PC-3 (cell line): ENCODE results near the gene TRPM2. TPM values are rescaled to one million over a fixed set of nuclear protein-coding genes. Genes with fewer than 3 reads are reported as not detected.

ENCODE experiments used
- ATAC-seq: fragments of 200-7000 bp; cut with Tn5 transposase; 2 replicates; pipeline ENCODE4 v1.9.1; 2020; ENCODE audit warnings: mild to moderate bottlenecking, moderate library complexity
- BruUV-seq: library from RNA; stranded (reverse); fragments of 400-500 nt; replicated peaks from 2 replicates; lab custom pipeline; 2021; lab: Mats Ljungman, UMichigan
- CTCF ChIA-PET: fragments of 300-600 bp; sonication (Branson Sonifier 250); formaldehyde crosslinking; loops from one replicate; lab custom pipeline; 2022; ENCODE audit warnings: antibody characterized with exemption; lab: Charles Lee
- POLR2A ChIA-PET: fragments of 300-600 bp; sonication (Branson Sonifier 250); formaldehyde crosslinking; loops from one replicate; lab custom pipeline; 2022; ENCODE audit warnings: antibody characterized with exemption; ENCODE audit not compliant: unreplicated experiment; lab: Charles Lee
- DNase-seq: peaks from one replicate; pipeline ENCODE4 v3.0.0-alpha.2; 2015
- H2AFZ ChIP-seq: fragments of 300-600 bp; sonication (generic); 2 replicates; pipeline ENCODE4 v1.6.0; 2016; ENCODE audit warnings: antibody characterized with exemption, low read length
- H3F3A ChIP-seq: fragments of 300-600 bp; sonication (generic); one replicate; pipeline ENCODE4 v1.6.0; 2017; ENCODE audit warnings: antibody characterized with exemption, low read length, control low read depth, mild to moderate bottlenecking; ENCODE audit not compliant: unreplicated experiment
- H3K27ac ChIP-seq: fragments of 300-600 bp; sonication (generic); 2 replicates; pipeline ENCODE4 v1.5.1; 2016; ENCODE audit warnings: mild to moderate bottlenecking, low read length
- H3K27me3 ChIP-seq: fragments of 300-600 bp; sonication (generic); 2 replicates; pipeline ENCODE4 v1.6.1; 2016; ENCODE audit warnings: low read length, mixed read lengths
- H3K36me3 ChIP-seq: fragments of 300-600 bp; sonication (generic); 2 replicates; pipeline ENCODE4 v1.6.1; 2016; ENCODE audit warnings: low read depth, mixed run types, low read length, mixed read lengths
- H3K4me1 ChIP-seq: fragments of 300-600 bp; sonication (generic); 2 replicates; pipeline ENCODE4 v1.5.1; 2016; ENCODE audit warnings: low read length; ENCODE audit not compliant: insufficient read depth
- H3K4me2 ChIP-seq: fragments of 300-600 bp; sonication (generic); 2 replicates; pipeline ENCODE4 v1.6.0; 2016; ENCODE audit warnings: low read length
- H3K4me3 ChIP-seq: fragments of 300-600 bp; sonication (generic); 2 replicates; pipeline ENCODE4 v1.5.1; 2016; ENCODE audit warnings: mild to moderate bottlenecking, low read length, mixed read lengths
- H3K79me2 ChIP-seq: fragments of 300-600 bp; sonication (generic); 2 replicates; pipeline ENCODE4 v1.6.1; 2017; ENCODE audit warnings: low read length, mixed read lengths
- H3K9ac ChIP-seq: fragments of 300-600 bp; sonication (generic); 2 replicates; pipeline ENCODE4 v1.6.0; 2016; ENCODE audit warnings: mild to moderate bottlenecking, low read length
- H3K9me2 ChIP-seq: fragments of 300-600 bp; sonication (generic); replicated peaks from 2 replicates; pipeline ENCODE4 v1.6.1; 2016; ENCODE audit warnings: mixed run types, low read length, mixed read lengths
- H3K9me3 ChIP-seq: fragments of 300-600 bp; sonication (generic); 2 replicates; pipeline ENCODE4 v1.6.1; 2016; ENCODE audit warnings: low read length, mixed read lengths
- H4K20me1 ChIP-seq: fragments of 300-600 bp; sonication (generic); 2 replicates; pipeline ENCODE4 v1.6.1; 2016; ENCODE audit warnings: low read length, mixed read lengths
- EZH2 ChIP-seq: fragments of 300-600 bp; sonication (generic); IDR thresholded peaks from one replicate; pipeline ENCODE4 v1.6.1; 2017; ENCODE audit warnings: antibody characterized with exemption, mild to moderate bottlenecking, low read length; ENCODE audit not compliant: unreplicated experiment
- EZH2phosphoT487 ChIP-seq: fragments of 300-600 bp; sonication (generic); IDR thresholded peaks from 2 replicates; pipeline ENCODE4 v1.6.1; 2018; ENCODE audit warnings: mild to moderate bottlenecking, antibody characterized with exemption, low read length, borderline replicate concordance
- intact Hi-C: fragments of 100-400 bp; cut with micrococcal nuclease; formaldehyde crosslinking; loops from 2 replicates; pipeline ENCODE4 v1.9.0; 2023
- total RNA-seq: library from RNA; depleted of rRNA; stranded (reverse); fragments of >200 nt; gene quantifications from 2 replicates; pipeline ENCODE4 v1.2.3, GENCODE V29; 2014
- TF ChIP-seq, protein P1 (sequence below): fragments of 300-600 bp; sonication (generic); conservative IDR thresholded peaks from 2 replicates; pipeline ENCODE4 v1.5.1; 2017; ENCODE audit warnings: antibody characterized with exemption, low read depth, mild to moderate bottlenecking, low read length

TRPM2 gene
- total RNA-seq, 1 experiment from 2014 or later: 50.0 TPM

DNA sequence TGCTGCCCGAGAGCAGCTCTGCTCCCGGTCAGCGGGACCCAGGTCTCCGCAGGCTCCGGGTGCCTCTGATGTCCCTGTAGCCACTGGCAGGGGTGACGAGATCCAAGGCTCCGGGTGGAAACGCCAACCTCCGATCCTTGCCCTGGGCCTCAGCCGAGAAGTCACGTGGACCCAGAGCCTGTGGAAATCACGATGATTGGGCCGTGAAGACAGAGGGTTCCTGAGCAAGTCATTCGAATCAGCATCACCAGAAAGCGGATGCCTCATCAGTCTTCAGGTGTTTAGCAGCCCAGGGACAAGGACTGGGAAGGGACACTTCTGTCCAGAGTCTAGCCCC lies 114.4 kb downstream of the TRPM2 start:
- no peaks in the 10 kb centered on the region for H3K79me2 ChIP-seq
- H3K36me3 ChIP-seq: no peaks in the 10 kb centered on the region
- no peak overlapping the region for H3K4me2 ChIP-seq
- H2AFZ ChIP-seq: no peak overlapping the region
- ChIA-PET POLR2A (no interaction called here), CTCF (no interaction called here)
- no peaks in the 10 kb centered on the region for H3F3A ChIP-seq
- ATAC-seq (no peak), DNase-seq (no peak)
- no peaks in the 10 kb centered on the region for H3K9me3 ChIP-seq
- no peak overlapping the region for H3K9ac ChIP-seq
- H3K4me1 ChIP-seq: no peaks in the 10 kb centered on the region
- H3K4me3 ChIP-seq: no peak overlapping the region
- H4K20me1 ChIP-seq: no peaks in the 10 kb centered on the region
- TF ChIP-seq EZH2 (no peak), EZH2phosphoT487 (no peak)
- TF ChIP-seq, protein P1, sequence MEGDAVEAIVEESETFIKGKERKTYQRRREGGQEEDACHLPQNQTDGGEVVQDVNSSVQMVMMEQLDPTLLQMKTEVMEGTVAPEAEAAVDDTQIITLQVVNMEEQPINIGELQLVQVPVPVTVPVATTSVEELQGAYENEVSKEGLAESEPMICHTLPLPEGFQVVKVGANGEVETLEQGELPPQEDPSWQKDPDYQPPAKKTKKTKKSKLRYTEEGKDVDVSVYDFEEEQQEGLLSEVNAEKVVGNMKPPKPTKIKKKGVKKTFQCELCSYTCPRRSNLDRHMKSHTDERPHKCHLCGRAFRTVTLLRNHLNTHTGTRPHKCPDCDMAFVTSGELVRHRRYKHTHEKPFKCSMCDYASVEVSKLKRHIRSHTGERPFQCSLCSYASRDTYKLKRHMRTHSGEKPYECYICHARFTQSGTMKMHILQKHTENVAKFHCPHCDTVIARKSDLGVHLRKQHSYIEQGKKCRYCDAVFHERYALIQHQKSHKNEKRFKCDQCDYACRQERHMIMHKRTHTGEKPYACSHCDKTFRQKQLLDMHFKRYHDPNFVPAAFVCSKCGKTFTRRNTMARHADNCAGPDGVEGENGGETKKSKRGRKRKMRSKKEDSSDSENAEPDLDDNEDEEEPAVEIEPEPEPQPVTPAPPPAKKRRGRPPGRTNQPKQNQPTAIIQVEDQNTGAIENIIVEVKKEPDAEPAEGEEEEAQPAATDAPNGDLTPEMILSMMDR: no peak
- intact Hi-C loops: no loop called here
- no peak overlapping the region for H3K27ac ChIP-seq
- H3K27me3 ChIP-seq: no peaks in the 10 kb centered on the region; the same call in 1 of the 2 replicates
- BruUV-seq: no TSS peak
- H3K9me2 ChIP-seq: no peaks in the 10 kb centered on the region

DNA sequence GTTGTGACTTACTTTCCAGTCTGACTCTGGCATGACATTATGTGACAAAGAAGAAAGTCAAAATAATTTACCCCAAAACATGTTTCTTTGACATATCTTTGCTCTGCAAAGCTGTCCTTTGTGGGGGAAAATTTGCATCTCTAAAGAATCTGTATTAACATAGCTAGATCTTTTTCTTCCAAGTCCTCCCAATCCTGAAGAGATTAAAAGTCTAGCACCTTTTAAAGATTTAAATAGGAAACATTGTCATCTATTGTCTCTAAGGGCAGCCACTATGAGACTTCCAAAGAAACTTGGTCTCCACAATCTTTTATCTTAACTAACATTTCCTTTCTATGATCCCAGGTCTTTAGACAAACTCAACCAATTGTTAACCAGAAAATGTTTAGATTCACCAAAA lies 117.9 kb downstream of the TRPM2 start:
- Histone ChIP-seq H3K27ac (no peak overlapping the region), H4K20me1 (no peaks in the 10 kb centered on the region), H3K4me1 (no peaks in the 10 kb centered on the region), H3K9ac (no peak overlapping the region), H3K36me3 (no peaks in the 10 kb centered on the region), H3K4me3 (no peak overlapping the region), H3K9me3 (no peaks in the 10 kb centered on the region), H2AFZ (no peak overlapping the region), H3K79me2 (no peaks in the 10 kb centered on the region), H3F3A (no peaks in the 10 kb centered on the region), H3K9me2 (no peaks in the 10 kb centered on the region), H3K27me3 (no peaks in the 10 kb centered on the region; the same call in 1 of the 2 replicates), H3K4me2 (no peak overlapping the region)
- CTCF ChIA-PET: no interaction called here
- no TSS peak for BruUV-seq
- ATAC-seq (no peak), DNase-seq (no peak)
- TF ChIP-seq, protein P1: no peak
- TF ChIP-seq EZH2phosphoT487: no peak
- no peak for TF ChIP-seq EZH2
- intact Hi-C loops: no loop called here
- POLR2A ChIA-PET: no interaction called here

DNA sequence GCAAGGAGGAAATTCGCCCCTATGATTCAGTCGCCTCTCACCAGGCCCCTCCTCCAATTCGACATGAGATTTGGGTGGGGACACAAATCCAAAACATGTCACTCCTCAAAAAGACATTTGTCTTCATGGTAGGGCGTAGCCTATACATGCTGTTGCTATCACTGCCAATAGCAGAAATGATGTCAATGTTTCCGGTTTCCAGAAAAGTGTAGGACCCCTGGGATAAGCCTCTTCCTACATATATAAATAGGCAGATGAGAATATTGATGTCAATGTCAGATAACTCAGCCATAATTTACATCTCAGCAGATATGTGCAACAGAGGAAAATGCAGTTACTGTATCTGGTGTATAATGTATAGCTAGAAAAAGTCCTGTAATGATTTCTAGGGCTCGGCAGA lies 118.6 kb downstream of the TRPM2 start:
- ChIA-PET POLR2A (no interaction called here), CTCF (no interaction called here)
- intact Hi-C loops: no loop called here
- Histone ChIP-seq H3K4me2 (no peak overlapping the region), H3K79me2 (no peaks in the 10 kb centered on the region), H3K9ac (no peak overlapping the region), H3K36me3 (no peaks in the 10 kb centered on the region), H3K9me2 (no peaks in the 10 kb centered on the region), H3F3A (no peaks in the 10 kb centered on the region), H3K27ac (no peak overlapping the region), H3K9me3 (no peaks in the 10 kb centered on the region), H2AFZ (no peak overlapping the region), H3K4me1 (no peaks in the 10 kb centered on the region), H4K20me1 (no peaks in the 10 kb centered on the region), H3K27me3 (no peaks in the 10 kb centered on the region; the same call in 1 of the 2 replicates), H3K4me3 (no peak overlapping the region)
- no peak for DNase-seq
- BruUV-seq: no TSS peak
- no peak for ATAC-seq
- TF ChIP-seq EZH2 (no peak), EZH2phosphoT487 (no peak)
- TF ChIP-seq, protein P1: no peak
